ENCODE data around the gene LDLRAD3.

Gene LDLRAD3

DNA sequence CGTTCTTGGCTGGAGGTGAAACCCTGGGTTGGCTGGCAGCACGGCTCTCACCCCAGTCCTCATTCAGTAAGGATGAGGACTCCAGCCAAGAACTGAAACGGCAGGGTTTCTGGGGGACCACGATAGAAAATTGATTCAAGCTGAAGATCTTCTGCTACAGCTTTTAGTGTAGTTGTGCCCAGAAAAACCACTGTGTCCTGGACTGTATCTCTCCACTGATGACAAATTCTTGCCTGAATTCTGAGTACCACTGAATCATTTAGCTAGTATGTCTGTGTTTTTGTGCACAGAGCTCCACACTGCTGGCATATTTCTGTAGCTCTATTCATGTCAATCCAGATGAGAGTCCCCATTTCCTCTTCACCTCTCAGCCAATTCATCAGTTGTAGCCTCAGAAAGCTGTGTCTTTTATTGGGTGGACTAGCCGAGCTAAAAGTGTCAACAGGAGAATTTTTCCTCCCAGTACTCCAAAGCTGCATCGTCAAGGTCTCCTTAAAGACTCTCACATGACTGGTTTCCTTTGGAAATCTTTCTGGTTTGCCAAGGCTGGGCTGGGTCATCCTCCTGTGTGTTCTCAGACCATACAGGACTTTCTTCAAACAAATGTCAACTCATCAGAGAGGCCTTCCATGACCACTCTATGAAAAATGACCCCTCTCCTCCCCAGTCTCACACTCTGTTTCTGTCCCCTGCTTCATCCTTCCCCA lies 144.6 kb downstream of the LDLRAD3 start:
- no peak for DNase-seq

DNA sequence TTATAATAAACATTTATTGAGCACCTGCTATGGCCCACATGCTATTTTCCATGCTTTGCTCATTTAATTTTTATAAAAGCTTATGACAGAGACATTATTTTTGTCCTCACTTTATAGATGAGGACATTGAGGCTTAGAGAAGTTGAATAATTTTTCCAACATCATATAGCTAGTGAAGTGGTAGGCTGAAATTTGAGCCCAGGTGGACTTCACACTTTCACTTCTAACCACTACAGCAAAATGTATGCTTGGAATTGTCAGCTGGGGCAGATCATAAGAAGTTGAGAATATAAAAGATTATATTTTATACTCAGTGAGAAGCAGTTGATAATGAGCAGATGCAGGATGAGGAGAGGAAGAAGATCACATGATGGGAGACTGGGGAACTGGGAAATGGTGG lies 146.1 kb downstream of the LDLRAD3 start:
- DNase-seq = no peak

DNA sequence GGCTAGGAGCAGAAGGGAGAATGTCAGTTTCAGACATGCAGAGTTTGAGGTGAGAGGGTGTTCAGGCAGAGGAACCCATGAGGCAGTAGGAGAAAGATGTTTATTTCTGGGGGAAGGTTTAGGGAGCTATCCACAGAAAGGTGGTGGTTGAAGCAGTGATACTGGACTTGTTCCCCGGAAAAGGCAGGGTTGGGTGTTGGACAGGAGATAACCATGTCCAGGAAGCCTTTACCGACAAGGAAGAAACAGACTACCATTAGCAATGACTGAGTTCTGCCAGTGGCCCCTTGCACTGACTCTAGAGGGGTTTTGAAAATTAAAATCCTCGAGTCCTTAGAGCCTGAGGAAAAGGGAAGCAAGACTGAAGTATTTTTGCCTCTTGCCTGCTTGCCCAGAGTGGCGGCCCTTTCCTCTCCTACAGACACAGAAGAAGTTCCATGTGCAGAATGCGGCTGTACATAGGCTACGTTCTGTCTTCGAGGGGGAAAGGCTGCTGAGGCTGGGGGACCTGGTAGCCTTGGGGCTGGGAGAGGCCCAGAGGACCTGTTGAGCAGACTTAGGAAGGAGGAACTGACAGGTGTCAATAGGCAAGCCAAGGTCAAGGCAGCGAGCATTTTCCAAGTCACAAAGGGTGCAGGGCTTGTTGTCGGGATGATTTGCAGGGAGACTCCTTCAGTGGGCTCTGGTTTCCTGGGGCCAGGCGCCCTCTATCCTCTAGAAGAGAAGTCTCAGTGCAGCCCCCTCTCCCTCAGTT lies 146.7 kb downstream of the LDLRAD3 start:
- no peak for DNase-seq

- no peak for DNase-seq
These were observed 147.5 kb downstream of the LDLRAD3 start for GRCh38 chr11:36091256-36091811.

DNA sequence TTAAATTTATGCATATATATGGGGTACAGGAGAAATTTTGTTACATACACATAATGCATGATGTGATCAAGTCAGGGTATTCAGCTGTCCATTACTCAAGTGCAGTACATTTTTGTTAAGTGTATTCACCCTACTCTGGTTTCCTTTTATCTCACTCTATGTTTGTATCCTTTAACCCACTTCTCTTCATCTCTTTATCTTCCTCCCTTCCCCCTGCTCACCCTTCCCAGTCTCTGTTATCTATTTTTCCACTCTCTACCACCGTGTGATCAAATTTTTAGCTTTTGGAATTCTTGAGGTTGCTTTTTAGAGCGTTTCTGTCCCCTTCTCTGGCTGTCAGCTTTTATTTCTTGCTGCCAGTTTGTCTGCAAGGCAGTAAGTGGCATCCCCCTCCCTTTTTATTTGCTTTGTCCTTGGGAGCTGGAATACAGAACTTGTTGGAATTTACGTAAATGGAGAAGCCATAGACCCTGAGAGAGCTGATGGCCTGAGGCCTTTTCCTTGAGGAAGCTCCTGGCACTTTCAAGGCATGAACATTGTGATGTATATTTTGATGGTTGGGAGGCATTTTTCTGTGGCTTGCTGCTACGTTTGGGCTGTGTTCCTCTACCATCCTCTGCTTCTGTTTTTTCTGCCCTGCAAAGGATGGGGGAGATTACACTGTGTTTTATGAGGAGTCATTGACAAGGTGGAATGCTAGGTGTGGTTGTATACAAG lies 148.6 kb downstream of the LDLRAD3 start:
- DNase-seq = no peak

DNA sequence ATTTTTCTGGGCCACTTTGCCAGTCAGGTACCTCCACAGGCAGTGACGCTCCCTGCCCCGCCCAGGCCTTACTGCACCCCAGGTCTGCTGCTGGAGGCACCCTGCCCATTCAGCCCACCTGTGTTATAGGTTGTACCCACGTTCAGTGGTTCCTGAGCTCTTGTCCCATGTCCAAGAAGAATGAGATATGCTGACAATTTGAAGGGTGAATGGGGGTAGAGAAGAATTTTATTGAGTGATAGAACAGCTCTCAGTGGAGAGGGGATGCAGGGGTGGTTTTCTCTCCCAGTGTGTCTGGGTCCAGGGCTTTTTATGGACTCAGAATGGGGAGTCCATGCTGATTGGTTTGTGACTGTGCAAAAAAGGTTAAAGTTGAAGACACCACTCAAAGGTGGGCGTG lies 149.7 kb downstream of the LDLRAD3 start:
- DNase-seq = no peak

GRCh38 chr11:36094164-36094563 lies 150.3 kb downstream of the LDLRAD3 start:
- DNase-seq = no peak

- DNase-seq = no peak
These were observed 151.9 kb downstream of the LDLRAD3 start for GRCh38 chr11:36095716-36096115.

DNA sequence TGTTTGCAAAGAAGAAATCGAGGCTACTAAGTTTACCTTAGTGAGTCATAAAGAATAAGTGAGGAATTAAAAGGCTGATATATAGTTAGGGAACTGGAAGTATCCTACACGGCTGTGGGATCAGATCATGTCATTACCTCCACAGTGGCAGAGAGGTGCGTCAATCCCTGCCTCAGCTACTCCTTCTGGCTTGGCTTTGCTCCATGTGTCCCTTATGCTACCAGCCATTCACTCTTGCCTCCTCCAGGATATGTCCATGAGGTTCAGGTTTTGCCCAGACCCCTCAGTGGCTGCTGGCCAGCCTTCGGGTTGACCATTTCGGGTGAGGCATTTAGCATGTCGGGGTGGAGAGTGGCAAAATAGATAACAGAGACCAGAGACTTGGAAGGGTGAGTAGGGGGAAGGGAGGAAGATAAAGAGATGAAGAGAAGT lies 153.4 kb downstream of the LDLRAD3 start:
- DNase-seq = no peak

DNA sequence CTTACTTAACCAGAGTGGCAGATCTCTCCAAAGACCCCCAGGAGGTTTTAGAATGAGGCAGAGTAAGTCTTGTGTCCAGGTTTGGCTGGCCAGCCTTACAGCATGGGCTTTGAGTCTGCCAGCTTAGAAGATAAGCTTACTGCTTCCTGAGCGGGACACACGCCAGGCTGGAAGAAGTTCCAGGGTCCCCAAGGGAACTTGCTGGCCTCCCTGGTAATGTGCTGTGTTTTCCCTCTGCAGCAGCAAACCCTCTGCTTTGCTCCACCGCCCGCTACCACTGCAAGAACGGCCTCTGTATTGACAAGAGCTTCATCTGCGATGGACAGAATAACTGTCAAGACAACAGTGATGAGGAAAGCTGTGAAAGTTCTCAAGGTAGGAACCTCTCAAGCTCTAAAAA lies 154.2 kb downstream of the LDLRAD3 start:
- DNase-seq = no peak

DNA sequence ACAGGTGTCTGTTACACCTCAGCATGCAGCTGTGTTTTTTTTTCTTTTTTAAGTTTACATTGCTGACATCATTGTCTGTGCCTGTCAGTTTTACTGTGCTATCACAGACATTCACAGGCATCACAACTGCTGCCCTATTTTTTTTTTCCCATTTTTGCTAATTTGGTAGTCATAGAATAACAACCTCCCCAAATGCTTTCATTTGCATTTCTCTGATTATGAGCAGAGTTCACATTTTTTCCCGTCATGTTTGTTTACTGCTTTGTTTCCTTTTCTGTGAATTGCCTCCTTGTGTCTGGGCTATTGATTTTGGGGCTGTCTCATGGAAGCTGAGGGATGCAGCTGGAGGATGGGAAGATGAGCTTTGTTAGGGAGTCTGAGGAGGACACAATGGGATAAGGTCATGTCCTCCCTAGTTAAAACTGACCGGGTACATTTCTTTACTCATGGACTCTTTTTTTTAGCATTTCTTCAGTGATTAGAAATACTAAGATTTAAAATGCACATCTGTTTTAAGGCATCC lies 155.1 kb downstream of the LDLRAD3 start:
- no peak for DNase-seq

DNA sequence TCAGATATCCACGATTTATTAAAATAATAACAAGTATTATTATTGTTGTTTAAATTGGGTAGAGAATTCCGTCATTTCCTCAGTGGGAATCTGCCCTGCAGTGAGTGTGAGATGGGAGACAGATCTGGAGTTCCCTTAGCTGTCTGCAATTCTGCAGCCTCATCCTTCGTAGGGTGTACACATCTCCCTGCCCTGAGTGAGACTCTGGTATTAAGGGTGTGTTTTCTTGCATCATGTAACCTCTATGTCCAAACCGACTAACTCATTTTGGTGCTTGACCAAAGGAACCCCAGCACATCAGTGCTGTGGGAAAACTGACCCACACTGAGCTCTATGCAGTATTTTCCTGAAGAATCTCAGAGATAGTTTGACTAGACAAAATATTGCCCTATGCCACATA lies 157.6 kb downstream of the LDLRAD3 start:
- no peak for DNase-seq

GRCh38 chr11:36102868-36103267 lies 159.0 kb downstream of the LDLRAD3 start:
- no peak for DNase-seq

DNA sequence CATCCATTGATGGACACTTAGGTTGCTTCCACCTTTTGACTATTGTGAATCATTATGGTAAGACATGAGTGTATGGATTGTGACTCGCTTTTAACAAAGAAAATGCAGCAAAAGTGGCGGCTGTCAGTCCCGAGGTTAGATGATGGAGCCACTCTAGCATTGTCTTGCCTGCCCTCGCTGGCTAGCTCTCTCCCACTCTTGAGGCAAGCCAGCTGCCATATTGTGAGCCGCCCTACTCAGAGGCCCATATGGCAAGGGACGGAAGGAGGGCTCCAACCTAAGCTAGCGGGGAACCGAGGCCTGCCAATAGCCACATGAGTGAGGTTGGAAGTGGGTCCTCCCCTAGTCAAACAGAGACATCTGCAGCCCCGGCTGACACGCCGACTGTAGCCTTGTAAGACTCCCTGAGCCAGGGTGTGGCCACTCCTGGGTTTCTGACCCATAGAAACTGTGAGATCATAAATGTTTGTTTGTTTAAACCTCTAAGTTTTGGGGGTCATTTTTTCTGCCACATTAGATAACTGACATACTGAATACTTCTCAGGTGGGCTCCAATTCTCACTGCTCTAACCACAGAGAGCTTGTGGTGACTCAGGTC lies 160.2 kb downstream of the LDLRAD3 start:
- no peak for DNase-seq

DNA sequence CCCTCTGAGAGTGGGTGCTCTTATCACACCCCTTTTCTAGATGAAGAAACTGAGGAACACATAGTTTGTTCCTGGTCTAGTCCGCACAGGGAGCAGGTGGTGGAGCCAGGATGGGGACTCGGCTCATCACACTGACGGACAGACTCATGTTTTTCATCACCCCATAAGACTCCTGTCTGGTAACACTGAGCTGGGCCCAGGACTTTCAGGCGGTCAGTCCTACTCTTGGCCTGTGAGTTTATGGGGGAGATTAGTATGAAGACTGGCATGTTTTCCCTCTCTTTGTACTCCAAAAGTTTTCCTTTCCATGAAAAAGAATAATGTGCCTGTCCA lies 160.8 kb downstream of the LDLRAD3 start:
- no peak for DNase-seq

GRCh38 chr11:36105743-36106581 lies 162.1 kb downstream of the LDLRAD3 start:
- DNase-seq = no peak

- DNase-seq = no peak
These were observed 163.7 kb downstream of the LDLRAD3 start for GRCh38 chr11:36107547-36107946.

GRCh38 chr11:36108881-36109589 lies 165.2 kb downstream of the LDLRAD3 start:
- DNase-seq = no peak

- no peak for DNase-seq
These were observed 165.7 kb downstream of the LDLRAD3 start for GRCh38 chr11:36109590-36109849.

DNA sequence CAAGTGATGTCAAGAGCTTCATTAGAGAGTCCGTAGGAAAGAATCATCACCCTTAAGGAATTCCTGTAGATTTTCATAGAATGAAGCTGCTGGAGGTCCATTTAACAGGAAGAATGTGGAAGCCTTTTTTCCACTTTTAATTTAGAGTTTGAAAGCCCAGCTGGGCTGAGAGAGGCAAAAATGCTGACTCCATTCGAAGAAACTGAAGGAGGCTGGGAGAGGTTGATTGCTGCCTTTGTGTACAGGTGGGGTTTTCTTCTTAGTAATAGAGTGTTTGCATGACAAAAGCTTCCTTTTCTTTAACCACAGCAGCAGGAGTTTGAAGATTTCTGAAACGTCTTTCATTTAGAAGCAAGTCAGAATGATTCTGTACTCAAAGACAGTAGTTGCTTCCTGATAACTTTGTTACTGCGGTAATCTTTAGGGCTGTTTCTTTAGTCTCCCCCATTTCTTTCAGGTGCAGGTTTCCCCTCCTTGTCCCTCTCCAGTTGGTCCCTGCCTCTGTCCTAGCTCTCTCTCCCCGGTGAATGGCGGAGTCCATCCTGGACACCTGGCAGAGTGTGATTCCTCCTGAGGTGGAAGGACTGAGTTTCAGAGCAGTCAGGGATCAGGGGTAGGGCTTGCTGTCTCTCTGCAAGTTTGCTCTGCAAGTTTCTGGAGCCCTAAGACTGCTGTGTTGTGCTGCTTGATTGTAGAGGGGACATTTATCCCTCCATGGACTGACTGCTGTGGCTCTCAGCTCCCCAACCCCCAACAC lies 166.2 kb downstream of the LDLRAD3 start:
- DNase-seq = no peak

Measured in bone marrow (tissue), 2 donors.